Transverse colon (tissue), 4 donors: ENCODE results near the gene ABCA4. TPM values are rescaled to one million over a fixed set of nuclear protein-coding genes. Genes with fewer than 3 reads are reported as not detected.
A peak's percentile ranks its signal among the peaks of the same experiment; 100 is the strongest.

ENCODE experiments used
- DNase-seq: peaks from one replicate; pipeline ENCODE4 v3.0.0-alpha.2; 2019
- H3K27ac ChIP-seq, 4 donors: fragments of 200-600 bp; sonication (generic); 2 replicates each; pipeline ENCODE4 v1.5.1; 2016 to 2018; ENCODE audit warnings: inconsistent platforms in 4 of 4
- H3K27me3 ChIP-seq: fragments of 200-600 bp; sonication (generic); 2 replicates; pipeline ENCODE4 v1.5.1; 2017; ENCODE audit warnings: inconsistent platforms
- H3K36me3 ChIP-seq, 4 donors: fragments of 200-600 bp; sonication (generic); 2 replicates each; pipeline ENCODE4 v1.5.1; 2017 to 2019; ENCODE audit warnings: inconsistent platforms in 4 of 4
- H3K4me1 ChIP-seq, 4 donors: fragments of 200-600 bp; sonication (generic); 2 replicates each; pipeline ENCODE4 v1.5.1; 2017 to 2020; ENCODE audit warnings: inconsistent platforms in 4 of 4
- H3K4me3 ChIP-seq, 4 donors: fragments of 200-600 bp; sonication (generic); 1 replicate in 1 of 4; 2 replicates in 3 of 4; pipeline versions ENCODE4 v1.5.1 to v1.6.1; 2017 to 2019; ENCODE audit warnings: inconsistent platforms in 4 of 4
- H3K9me3 ChIP-seq, 2 donors: fragments of 200-600 bp; sonication (generic); 2 replicates each; pipeline ENCODE4 v1.5.1; 2017 to 2019; ENCODE audit warnings: inconsistent platforms in 2 of 2
- CTCF ChIP-seq, 5 experiments: fragments of 200-600 bp in 3 of 5; fragments of 450-650 bp in 2 of 5; sonication (generic) in 3 of 5; IDR thresholded peaks; 1 replicate in 2 of 5; 2 replicates in 3 of 5; pipeline ENCODE4 v1.5.1; 2016 to 2017; ENCODE audit warnings: antibody characterized with exemption in 5 of 5, inconsistent platforms in 3 of 5, mild to moderate bottlenecking in 2 of 5, moderate library complexity in 1 of 5
- EP300 ChIP-seq: sonication (generic); formaldehyde crosslinking; IDR thresholded peaks from one replicate; pipeline ENCODE4 v1.6.1; 2017; ENCODE audit warnings: antibody characterized with exemption, low read depth
- POLR2A ChIP-seq: fragments of 450-650 bp; IDR thresholded peaks from one replicate; pipeline ENCODE4 v1.6.1; 2016; ENCODE audit warnings: antibody characterized with exemption, mild to moderate bottlenecking, moderate library complexity
- POLR2AphosphoS5 ChIP-seq, 3 donors: sonication (generic); formaldehyde crosslinking; IDR thresholded peaks; one replicate each; pipeline ENCODE4 v1.6.1; 2016; ENCODE audit warnings: antibody characterized with exemption in 3 of 3
- WGBS, 2 donors: methylation state at CpG; one replicate each; pipeline ENCODE4 v1.1.5; 2018; ENCODE audit warnings: low coverage in 1 of 2; 5-methylcytosine and 5-hydroxymethylcytosine counted together
- in situ Hi-C, 4 donors: fragments of 200-750 bp; cut with MboI; loops; one replicate each; pipeline versions ENCODE4 v1.15.0 to v1.15.1; 2017; ENCODE audit warnings: low sequenced_read_pairs in 3 of 4, low pct_ligation_motif_present in 1 of 4, low pct_unique_long_range_greater_than_20kb in 1 of 4
- intact Hi-C: fragments of 100-400 bp; cut with DNase I; formaldehyde crosslinking; loops from one replicate; pipeline ENCODE4 v1.15.1; 2023; ENCODE audit warnings: low total_unique reads
- total RNA-seq, 4 donors: library from RNA; depleted of rRNA; stranded (reverse); fragments of >200 nt; gene quantifications; one replicate each; pipeline ENCODE4 v1.1.0, GENCODE V29; 2016

ABCA4 gene
- total RNA-seq, 4 donors from 2014 or later, result 0.16 to 0.55 TPM; not detected in 2

GRCh38 chr1:94079989-94080388 lies 41.0 kb downstream of the ABCA4 start:
- intact Hi-C loops, result no loop called here

GRCh38 chr1:94079080-94079940 lies 41.6 kb downstream of the ABCA4 start:
- intact Hi-C loops, result no loop called here
- H3K9me3 ChIP-seq, result no peaks in the 10 kb centered on the region
- 79 to 100% methylated on average over 2 to 6 of the region's 6 CpGs for WGBS, 2 donors
- no peak for DNase-seq
- no peaks in the 10 kb centered on the region for H3K4me1 ChIP-seq
- H3K4me3 ChIP-seq, result no peak overlapping the region
- no peak overlapping the region for H3K27ac ChIP-seq
- H3K36me3 ChIP-seq, result no peaks in the 10 kb centered on the region
- in situ Hi-C loops, result no loop called here
- TF ChIP-seq EP300 (no peak), POLR2AphosphoS5 (IDR thresholded peaks at IDR 0.05) (no peak), POLR2A (no peak), CTCF (IDR thresholded peaks at IDR 0.05) (no peak)
- no peaks in the 10 kb centered on the region for H3K27me3 ChIP-seq

More at GRCh38 chr1:94079989-94080388, 41.0 kb downstream of the ABCA4 start:
- H3K36me3 ChIP-seq, result no peaks in the 10 kb centered on the region
- no peak for DNase-seq
- no peaks in the 10 kb centered on the region for H3K4me1 ChIP-seq
- no peaks in the 10 kb centered on the region for H3K9me3 ChIP-seq
- no peak overlapping the region for H3K4me3 ChIP-seq
- H3K27ac ChIP-seq, result no peak overlapping the region
- in situ Hi-C loops, result no loop called here
- 64 to 72% methylated on average over 3 of the region's 3 CpGs for WGBS, 2 donors
- H3K27me3 ChIP-seq, result no peaks in the 10 kb centered on the region
- TF ChIP-seq POLR2A (no peak), CTCF (IDR thresholded peaks at IDR 0.05) (no peak), POLR2AphosphoS5 (IDR thresholded peaks at IDR 0.05) (no peak), EP300 (no peak)

GRCh38 chr1:94072840-94073522 lies 48.0 kb downstream of the ABCA4 start:
- intact Hi-C loops (no loop called here), in situ Hi-C loops (loop anchor here in 3 of 4 donors (25.0 kb wide), 4 partner anchors 164 to 739 kb away; partner anchors contain the start of genes SLC44A3 (in 2 of the 3) and ARHGAP29 (in 1 of the 3))
- TF ChIP-seq POLR2AphosphoS5 (IDR thresholded peaks at IDR 0.05) (no peak), CTCF (IDR thresholded peaks at IDR 0.05) (no peak), POLR2A (no peak)
- H3K4me3 ChIP-seq, result no peak overlapping the region
- no peaks in the 10 kb centered on the region for H3K36me3 ChIP-seq
- H3K4me1 ChIP-seq, result peaks cover 12 to 32% (median 25%) of the 10 kb centered on the region in 4 donors
- no peaks in the 10 kb centered on the region for H3K9me3 ChIP-seq
- H3K27ac ChIP-seq, result peak overlapping the region in 3 of 4 donors; percentile 1 to 32 (median 16)
- H3K27me3 ChIP-seq, result no peaks in the 10 kb centered on the region
- no peak for DNase-seq
- 77 to 84% methylated on average over 6 to 7 of the region's 7 CpGs for WGBS, 2 donors

- no peaks in the 10 kb centered on the region for H3K9me3 ChIP-seq
- WGBS, 2 donors, result 74 to 82% methylated on average over 2 of the region's 2 CpGs
- no peak for DNase-seq
- no peak overlapping the region for H3K27ac ChIP-seq
- in situ Hi-C loops, result loop anchor here in 3 of 4 donors (25.0 kb wide), 4 partner anchors 165 to 740 kb away; partner anchors contain the start of genes SLC44A3 (in 2 of the 3) and ARHGAP29 (in 1 of the 3)
- TF ChIP-seq EP300 (no peak), CTCF (IDR thresholded peaks at IDR 0.05) (no peak), POLR2A (no peak), POLR2AphosphoS5 (IDR thresholded peaks at IDR 0.05) (no peak)
- no peaks in the 10 kb centered on the region for H3K36me3 ChIP-seq
- H3K27me3 ChIP-seq, result no peaks in the 10 kb centered on the region
- intact Hi-C loops, result no loop called here
- H3K4me1 ChIP-seq, result peaks cover 12 to 34% (median 25%) of the 10 kb centered on the region in 4 donors
- H3K4me3 ChIP-seq, result no peak overlapping the region
These were observed 49.0 kb downstream of the ABCA4 start for GRCh38 chr1:94071976-94072375.
